ENCODE measurements around the gene DHX32. TPM values are rescaled to one million over a fixed set of nuclear protein-coding genes. Genes with fewer than 3 reads are reported as not detected.

DHX32 gene
- total RNA-seq, 1 experiment from 2014 or later: 29.1 TPM

DNA sequence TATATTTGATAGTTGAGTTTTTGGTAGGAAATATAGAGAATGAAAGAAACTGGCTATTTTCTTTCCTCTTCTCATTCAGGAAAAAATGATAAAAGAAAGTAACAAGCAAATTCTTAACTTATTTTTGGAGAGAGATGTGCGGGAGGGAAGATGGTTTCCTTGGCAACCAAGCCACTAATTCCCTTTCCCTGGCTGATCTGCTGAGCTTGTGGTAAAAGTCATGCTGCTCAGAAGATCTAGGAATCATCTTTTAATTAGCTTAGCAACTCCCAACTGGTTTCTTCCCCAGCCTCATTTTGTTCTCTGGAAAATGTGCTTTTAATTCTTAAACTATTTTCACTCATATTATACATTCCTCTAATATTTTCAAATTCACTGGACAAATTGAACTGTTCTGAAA, 69.8 kb downstream of the DHX32 start:
- no peak for DNase-seq (ENCODE audit: low spot score)

DNA sequence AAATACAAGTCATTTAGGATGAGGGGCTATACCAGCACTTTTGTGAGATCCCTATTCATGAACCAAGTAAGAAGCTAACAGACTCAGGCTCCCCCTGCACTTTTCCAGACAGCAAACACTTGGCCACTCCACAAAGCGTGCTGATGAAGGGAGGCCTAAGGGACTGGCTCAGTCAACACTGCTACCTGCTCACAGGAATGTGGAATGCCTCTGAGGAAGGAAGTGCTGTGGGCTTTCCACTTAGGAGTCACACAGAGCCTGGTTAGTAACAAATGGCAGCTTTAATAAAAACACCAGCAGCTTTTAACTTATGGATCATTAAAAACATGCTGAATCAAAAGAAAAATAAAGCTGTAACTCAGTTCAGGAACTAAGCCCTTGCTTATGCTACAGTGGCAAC, 73.0 kb downstream of the DHX32 start:
- no peak for DNase-seq (ENCODE audit: low spot score)

DNA sequence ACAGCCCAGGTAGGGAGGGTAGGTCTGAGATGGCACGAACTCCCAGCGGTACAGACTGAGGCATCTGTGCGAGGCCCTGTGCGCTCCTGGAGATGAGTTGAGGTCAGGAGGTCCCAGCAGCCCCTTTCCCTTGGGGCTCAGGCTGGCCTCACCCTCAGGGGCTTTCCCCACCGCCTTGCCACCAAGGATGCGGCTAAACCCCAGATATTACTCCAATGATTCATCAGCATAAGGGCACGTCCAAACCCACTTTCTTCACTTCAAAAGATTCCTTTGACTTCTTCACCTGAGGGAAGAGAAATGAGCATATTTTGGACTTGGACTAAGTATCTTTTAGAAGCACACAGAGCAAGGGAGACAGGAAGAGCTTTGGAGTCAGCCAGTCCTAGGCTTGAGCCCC, 78.4 kb downstream of the DHX32 start:
- DNase-seq (ENCODE audit: low spot score): no peak

DNA sequence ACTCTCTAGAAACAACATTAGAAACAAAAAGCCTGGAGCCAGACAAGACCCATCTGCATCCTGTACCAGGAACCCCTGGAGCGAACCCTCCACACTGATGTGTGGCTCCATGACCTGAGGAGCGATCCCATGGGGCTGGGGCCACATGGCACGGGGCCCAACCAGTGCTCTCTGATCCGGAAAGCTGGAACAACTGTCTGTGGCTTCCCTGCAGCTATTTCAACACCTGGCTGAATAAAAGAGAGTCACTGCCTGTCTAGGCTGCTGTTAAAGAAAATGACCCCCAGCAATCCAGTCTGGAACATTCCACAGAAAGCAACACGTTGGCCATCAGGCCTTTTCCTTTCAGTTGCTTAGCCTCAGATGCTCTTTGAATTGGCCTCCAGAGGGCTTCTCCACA, 79.0 kb downstream of the DHX32 start:
- no peak for DNase-seq (ENCODE audit: low spot score)

DNA sequence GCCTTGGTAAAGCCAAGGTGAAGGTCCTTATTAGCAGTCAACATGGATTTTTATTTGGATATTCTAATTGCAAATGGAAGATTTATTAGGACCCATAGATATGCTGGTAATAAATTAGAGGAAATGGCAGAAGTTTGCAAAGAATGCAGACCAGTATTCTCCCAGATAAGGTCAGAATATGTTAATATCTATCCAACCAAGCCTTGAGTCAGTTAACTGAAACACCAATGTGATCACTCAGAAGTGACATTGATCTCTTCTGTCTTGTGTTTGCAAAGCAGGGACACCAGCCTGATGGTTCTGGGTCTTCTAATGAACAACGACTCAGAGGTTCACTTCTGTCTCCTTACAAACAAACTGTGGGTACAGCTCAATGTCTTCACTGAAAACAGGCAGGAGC, 79.5 kb downstream of the DHX32 start:
- DNase-seq (ENCODE audit: low spot score): no peak

DNA sequence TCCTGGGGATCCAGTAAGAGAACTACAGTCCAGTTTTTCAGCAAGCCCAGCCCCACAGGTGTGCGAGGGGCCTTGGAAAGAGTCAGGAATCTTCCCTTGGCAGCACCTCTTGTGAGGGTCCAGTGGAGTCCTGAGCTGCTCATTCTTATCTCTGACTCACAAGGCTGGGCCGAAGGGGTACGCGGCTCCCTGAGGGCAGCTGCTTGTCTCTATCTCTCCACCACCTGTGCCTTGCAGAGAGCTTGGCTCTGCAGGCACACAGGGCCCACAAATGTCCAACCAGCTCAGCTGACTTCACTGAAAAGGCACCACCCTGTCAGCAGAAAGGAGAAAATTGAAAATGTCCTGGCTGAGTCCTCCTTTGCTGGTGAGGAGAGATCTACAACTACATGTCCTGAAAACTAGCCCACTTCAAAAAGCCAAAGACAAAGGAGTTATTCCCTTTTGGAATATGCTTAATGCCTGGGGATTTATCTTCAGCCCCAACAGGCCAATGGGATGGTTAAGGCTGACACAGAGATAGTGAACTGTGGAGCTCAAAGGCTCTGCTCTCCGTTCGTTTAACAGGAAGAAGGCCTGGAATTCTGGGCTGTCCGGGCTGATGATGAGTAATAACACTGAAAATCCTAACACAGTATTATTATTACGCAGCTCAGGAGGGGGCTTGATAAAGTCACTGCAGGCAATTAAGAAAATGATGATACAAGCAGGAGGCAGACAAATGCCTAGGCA, 81.5 kb downstream of the DHX32 start:
- DNase-seq (ENCODE audit: low spot score): no peak

DNA sequence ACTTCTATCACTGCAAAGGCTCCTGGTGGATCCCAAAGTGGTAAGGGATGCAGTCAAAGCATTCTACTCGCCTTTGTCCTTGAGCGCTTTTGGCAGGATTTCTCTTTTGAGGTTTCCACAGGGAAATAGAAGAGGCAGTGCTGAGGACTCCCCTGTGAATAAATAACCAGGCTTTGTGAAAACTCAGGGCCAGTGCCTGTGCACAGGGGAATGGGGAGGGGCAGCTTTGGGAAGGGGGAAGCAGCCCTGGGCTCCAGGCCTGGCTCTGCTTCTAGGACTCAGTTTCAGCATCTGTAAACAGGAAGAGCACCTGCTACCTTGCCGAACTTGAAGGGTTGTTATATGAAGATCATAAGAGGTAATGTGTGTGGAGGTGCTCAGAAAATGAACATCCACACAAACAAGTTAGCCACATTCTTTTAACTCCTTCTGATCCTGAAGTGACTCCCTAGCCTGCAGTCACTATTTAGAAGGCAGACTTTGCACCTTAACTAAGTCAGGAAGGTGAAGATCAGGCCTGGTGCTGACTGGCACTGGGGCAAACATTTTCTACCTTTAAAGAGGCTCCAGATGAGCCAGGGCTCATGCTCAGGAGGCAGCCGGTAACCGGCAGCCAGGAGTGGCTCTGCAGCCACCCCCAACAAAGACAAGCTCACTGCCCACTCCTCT, 83.0 kb downstream of the DHX32 start:
- DNase-seq (ENCODE audit: low spot score): no peak

DNA sequence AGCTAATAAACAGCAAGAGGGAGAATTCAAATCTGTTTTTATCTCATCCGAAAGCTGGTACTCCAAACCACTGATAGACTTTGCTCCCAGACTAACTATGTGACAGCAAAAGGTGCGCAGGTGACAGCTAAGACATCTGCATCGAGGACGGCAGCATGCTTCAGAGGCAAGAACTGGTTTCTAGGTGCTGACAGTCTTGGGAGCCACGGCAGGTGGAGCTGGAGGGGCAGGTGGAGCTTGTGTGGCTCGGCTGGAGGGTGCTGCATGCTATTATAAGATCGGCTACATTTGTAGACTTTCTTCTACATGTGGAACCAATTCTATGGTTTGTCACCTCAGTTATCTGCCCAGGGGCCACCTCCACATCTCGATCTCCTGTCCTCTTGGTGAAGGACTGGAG, 83.7 kb downstream of the DHX32 start:
- no peak for DNase-seq (ENCODE audit: low spot score)

DNA sequence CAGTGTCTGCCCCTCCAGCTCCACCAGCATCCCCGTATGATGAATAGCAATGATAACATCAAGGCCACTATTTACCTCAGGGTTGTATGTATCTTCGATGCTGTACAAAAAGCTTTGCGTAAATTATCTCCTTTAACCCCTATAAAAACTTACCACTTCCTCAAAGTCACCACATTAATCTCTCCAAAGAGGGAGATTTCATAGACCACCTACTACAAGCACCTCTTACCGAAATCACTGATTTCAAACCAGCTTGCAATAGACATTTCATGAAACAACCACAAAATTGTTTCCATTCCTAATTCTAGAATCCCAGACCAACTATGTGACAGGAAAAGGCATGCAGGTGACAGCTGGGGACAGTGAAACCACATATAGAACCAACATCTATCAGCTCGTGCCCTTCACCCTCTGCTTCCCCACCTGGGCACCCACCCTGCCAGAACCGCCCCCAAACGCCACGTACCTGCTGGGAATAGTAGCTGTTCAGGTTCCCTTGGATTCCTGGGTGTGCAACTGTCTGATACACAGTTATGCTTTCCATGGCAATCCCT, 85.4 kb downstream of the DHX32 start:
- DNase-seq (ENCODE audit: low spot score): no peak

DNA sequence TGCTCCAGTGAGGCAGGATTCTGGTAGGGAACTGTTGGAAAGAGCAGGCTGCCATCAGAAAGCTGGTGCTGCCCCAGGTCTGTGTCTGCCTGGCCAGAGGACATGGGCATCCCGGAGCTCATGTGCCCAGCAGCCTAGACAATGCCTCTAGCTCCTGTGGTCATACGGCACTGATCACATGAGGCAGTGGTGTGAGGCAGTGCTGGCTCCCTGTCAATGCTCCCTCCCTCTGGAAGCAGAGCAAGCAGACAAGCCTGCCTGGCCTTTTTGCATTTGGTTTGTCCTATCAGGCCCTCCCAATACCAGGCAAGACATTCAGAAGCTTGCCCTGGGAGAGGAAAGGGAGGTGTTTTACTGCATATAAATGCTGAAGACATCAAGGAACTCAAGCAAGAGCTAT, 86.0 kb downstream of the DHX32 start:
- no peak for DNase-seq (ENCODE audit: low spot score)

DNA sequence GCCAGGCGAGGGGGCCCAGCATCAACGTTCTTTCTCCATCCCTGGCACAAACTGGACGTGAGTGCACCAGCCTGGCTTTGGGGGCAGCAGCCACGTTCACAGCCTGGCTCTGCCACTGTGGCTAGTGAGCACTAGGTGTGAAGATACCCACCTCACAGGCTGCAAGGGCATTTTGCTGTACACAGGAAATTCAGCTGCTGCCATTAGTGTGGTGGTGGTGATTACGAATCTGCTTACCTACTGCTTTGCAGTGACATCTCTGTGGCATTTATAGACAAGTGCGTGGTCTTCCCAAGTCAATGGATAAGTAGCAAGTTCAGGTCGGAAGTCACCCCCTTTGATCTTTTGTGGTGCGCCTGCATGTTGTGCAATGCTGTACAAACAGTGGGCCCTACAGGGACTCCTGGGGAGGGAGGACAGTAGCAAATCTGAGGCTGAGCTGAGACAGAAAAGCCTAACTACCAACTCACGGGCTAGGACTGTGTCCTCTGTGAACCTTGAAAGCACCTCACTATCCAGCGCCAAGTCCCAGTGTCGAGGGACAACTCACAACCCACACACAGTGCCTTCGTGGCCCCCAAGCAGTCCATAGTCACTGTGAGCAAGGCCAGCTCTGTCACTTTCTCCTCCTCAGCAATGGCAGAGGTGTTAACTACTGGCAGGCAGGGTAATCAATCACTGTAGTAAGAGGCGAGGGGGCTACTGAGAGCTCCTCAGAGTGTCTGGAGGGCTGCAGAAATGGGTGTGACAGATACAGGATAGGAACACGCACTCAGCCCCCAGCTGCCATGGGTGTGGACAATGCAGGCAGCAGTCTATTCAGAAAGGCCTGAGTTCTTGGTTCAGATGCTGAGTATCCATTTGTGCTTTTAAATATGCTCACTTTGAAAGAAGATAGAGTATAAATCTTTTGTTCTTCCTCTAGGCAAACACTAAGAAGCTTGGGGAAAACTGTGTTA, 88.5 kb downstream of the DHX32 start:
- no peak for DNase-seq (ENCODE audit: low spot score)

DNA sequence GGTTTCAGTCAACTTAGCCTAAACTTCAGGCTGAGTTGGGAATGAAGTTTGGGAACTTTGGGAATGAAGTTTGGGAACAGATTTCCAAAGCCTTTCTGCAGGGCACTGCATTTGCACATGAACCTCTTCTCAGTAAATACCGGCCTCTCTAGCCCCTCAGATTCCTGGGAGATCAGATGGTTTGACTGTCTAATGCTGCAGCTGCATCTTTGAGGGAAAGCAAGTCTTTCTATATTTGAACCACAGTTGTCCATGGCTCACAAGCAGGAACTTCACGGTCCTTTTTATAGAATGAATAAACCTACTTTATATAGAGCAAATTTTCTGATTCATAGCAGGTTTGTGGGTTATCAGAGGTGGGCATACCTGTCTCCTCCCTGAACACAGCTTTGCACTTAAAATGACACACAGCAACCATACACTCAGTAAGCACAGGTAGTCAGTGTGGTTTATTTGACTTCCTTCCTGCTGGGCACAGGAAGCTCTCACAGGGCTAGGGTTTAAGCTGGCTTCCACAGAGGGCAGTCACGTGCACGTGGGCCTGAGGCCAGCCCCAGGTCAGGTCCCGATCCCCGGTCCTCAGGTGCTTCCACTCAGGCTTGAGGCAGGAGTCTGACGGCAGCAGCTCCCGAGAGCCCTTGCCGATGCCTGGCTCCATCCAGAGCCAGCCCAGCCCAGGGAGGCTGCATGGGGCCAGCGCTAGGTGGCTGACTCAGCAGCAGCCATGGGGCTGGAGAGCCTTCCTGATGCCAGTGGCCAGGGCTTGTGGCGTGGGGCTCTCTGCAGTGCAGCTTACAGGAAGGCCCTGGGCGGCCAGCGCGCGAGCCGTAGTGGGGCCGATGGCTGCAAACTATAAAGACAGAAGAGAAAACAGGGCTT, 92.7 kb downstream of the DHX32 start:
- no peak for DNase-seq (ENCODE audit: low spot score)

Small RNA genes within 50 kb of the gene (small RNA-seq; reads per million reads assigned to genes)
- gene MIR4484: not detected
- not detected for gene RF00017
- not detected for gene RNU2-42P

Other genes with a start within 250 kb of the DHX32 start
- gene TEX36, start 198.1 kb downstream of the DHX32 start, total RNA-seq (2014; rRNA removed; shearing (Covaris generic)): not detected in 2 replicates
- 17.4 and 18.7 TPM in 2 replicates for gene EDRF1, start 161.6 kb downstream of the DHX32 start, total RNA-seq (2014; rRNA removed; shearing (Covaris generic))
- not detected in 2 replicates for gene MMP21, start 105.5 kb downstream of the DHX32 start, total RNA-seq (2014; rRNA removed; shearing (Covaris generic))
- gene UROS, start 58.0 kb downstream of the DHX32 start, total RNA-seq (2014; rRNA removed; shearing (Covaris generic)): 44.0 and 48.0 TPM in 2 replicates
- 30.1 and 34.9 TPM in 2 replicates for gene BCCIP, start 57.7 kb downstream of the DHX32 start, total RNA-seq (2014; rRNA removed; shearing (Covaris generic))
- gene FANK1, start 15.3 kb upstream of the DHX32 start, total RNA-seq (2014; rRNA removed; shearing (Covaris generic)): 1.6 and 4.0 TPM in 2 replicates

Data from HT-29 (cell line).